ENCODE data around the gene HOXD8.

Gene HOXD8

GRCh38 chr2:176160986-176161824 is 31.7 kb downstream of the HOXD8 start:
- DNase-seq: no peak

- no peak for DNase-seq
Measured at GRCh38 chr2:176161825-176162626, 32.5 kb downstream of the HOXD8 start.

GRCh38 chr2:176162911-176163671 is 33.6 kb downstream of the HOXD8 start:
- DNase-seq: no peak

GRCh38 chr2:176163672-176164056 is 34.2 kb downstream of the HOXD8 start:
- no peak for DNase-seq

- DNase-seq: no peak
Measured at GRCh38 chr2:176164201-176164600, 34.7 kb downstream of the HOXD8 start.

GRCh38 chr2:176164611-176165369 is 35.3 kb downstream of the HOXD8 start:
- DNase-seq: no peak

- no peak for DNase-seq
Measured at GRCh38 chr2:176165370-176166050, 36.0 kb downstream of the HOXD8 start.

- DNase-seq: no peak
Measured at GRCh38 chr2:176166272-176166671, 36.8 kb downstream of the HOXD8 start.

GRCh38 chr2:176167398-176167797 is 37.9 kb downstream of the HOXD8 start:
- DNase-seq: no peak

- no peak for DNase-seq
Measured at GRCh38 chr2:176169181-176169580, 39.7 kb downstream of the HOXD8 start.

GRCh38 chr2:176169711-176170110 is 40.2 kb downstream of the HOXD8 start:
- no peak for DNase-seq

GRCh38 chr2:176170602-176171305 is 41.2 kb downstream of the HOXD8 start:
- DNase-seq: no peak

GRCh38 chr2:176171351-176172006 is 42.0 kb downstream of the HOXD8 start:
- DNase-seq: no peak

GRCh38 chr2:176172007-176172894 is 42.7 kb downstream of the HOXD8 start:
- DNase-seq: no peak

GRCh38 chr2:176172895-176173566 is 43.5 kb downstream of the HOXD8 start:
- DNase-seq: no peak

- DNase-seq: no peak
Measured at GRCh38 chr2:176173567-176174381, 44.3 kb downstream of the HOXD8 start.

- no peak for DNase-seq
Measured at GRCh38 chr2:176174382-176174823, 44.9 kb downstream of the HOXD8 start.

Data from stimulated activated CD4-positive, alpha-beta T cell treated with anti-CD3 and anti-CD28 coated beads, Interleukin-4, amount 100 ng/mL, for 4 hours (primary cell).